HPDE6-E6E7 (cell line): Measurements from ENCODE around the gene SLC9B1.
"Not testable (repeated sequence)": the region's sequence is repeated elsewhere in the genome, so short reads cannot be mapped to it uniquely, and the experiment has no call there.

Source experiments
- DNase-seq: peaks from one replicate; pipeline ENCODE4 v3.0.0; 2011; ENCODE audit warnings: missing footprints; ENCODE audit errors: extremely low spot score

The SLC9B1 gene

DNA sequence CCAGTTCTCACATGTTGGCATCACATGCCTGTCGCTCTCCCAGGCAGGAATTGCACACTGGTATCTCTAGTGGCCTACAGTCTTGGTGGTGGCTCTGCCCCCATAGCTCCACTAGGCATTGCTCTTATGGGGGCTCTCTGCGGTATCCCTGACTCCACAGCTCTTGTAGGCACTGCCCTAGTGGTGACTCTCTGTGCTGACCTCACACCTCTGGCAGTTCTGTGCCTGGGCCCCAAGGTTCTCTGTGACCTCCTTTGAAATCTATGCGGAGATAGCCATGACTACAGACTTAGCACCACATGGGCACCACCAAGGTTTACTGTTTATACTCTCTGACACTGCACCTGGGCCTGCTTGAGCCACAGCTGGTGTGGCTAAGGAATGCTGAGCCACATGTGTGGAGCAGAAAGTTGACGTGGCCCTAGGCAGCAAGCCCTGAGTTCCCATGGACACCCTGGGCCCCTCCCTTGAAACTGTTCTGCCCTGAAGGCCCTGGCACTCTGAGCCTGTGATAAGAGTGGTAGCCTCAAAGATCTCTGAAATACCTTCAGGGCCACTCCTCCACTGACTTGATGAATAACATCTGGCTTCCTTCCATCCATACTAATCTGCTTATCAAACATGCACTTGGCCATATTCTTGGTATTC, 8.0 kb downstream of the SLC9B1 start:
- peak; percentile 32 for DNase-seq

DNA sequence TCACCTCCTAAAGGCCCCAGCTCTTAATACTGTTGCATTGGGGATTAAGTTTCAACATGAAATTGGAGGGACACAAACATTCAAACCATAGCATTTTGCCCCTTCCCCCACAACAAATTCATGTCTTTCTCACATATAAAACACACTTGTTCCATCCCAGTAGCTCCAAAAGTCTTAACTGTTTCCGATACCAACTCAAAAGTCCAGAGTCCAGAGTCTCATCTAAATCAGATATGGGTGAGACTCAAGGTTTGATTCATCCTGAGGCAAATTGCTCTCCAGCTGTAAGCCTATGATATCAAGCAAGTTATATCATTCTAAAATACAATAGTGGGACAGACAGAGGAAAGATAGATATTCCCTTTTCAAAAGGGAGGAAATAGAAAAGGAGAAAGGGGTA, 8.7 kb downstream of the SLC9B1 start:
- DNase-seq, result no peak

DNA sequence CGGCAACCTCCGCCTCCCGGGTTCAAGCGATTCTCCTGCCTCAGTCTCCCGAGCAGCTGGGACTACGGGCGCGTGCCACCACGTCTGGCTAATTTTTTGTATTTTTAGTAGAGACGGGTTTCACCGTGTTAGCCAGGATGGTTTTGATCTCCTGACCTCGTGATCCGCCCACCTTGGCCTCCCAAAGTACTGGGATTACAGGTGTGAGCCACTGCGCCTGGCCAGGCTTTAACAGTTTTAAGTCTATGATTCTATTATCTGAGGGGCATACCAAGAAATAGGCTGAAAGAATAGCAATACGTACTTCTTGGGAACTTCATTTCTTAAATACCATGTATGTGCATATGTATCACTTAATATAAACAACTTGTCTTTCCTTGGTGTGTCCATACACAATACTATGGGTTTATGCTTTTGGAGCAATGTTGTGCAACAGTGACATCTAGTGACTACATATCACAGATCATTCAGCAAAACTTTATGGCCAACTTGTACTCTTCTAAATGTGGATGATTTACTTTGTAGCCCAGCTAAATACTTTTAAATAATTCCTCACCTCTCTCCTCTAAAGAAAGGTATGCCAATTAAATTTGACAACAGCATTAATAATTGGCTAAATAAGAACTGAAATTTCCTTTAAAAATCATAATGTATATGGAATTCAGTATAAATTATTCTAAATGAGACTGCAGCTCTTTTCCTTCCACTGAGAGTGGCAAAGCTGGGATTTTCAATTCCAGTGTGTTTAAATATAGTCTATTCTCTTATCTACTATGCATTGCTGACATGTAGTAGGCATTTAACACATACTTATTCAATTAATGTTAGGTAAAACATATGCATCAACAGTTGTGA, 10.4 kb downstream of the SLC9B1 start:
- no peak for DNase-seq

DNA sequence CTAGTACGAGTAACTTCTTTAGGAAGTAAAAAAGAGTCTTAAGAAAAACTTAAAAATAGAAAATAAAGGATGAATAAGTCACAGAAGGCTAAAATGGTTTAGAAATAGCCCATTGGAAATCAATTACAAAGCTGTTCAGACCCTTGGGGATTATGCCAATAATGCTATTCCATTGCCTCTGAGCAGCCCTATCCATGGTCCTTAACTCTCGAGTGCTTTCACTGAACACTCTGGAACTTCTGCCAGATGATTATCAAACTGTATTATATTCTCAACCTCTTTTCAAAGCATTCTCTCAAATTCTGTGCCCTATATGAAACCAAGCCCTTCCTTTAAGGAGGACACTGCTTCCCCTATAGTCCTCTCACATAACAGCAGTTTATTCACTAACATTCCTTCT, 17.0 kb downstream of the SLC9B1 start:
- DNase-seq, result no peak

DNA sequence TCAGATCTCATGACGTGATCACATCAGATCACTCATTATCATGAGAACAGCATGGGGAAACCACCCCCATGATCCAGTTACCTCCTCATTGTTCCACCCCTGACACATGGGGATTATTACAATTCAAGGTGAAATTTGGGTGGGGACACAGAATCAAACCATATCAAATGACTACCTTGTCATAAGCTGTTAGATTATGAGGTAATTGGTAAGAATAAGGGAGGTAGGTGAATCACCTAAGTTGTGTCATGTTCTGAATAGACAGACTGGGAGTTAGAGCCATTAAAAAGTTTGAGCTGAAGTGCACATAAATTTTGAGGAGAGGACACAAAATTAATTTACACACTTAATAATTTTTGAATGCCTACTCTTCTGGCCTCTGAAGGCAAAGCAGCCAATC, 24.7 kb downstream of the SLC9B1 start:
- no peak for DNase-seq

DNA sequence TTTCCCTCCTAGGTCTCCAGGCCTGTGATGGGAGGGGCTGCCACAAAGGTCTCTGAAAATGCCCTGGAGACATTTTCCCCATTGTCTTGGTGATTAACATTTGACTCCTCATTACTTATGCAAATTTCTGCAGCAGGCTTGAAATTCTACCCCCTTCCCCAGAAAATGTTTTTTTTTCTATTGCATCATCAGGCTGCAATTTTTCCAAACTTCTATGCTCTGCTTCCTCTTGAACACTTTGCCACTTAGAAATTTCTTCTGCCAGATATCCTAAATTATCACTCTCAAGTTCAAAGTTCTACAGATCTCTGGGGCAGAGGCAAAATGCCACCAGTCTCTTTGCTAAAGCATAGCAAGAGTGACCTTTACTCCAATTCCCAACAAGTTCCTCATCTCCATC, 25.5 kb downstream of the SLC9B1 start:
- DNase-seq, result not testable (repeated sequence)

DNA sequence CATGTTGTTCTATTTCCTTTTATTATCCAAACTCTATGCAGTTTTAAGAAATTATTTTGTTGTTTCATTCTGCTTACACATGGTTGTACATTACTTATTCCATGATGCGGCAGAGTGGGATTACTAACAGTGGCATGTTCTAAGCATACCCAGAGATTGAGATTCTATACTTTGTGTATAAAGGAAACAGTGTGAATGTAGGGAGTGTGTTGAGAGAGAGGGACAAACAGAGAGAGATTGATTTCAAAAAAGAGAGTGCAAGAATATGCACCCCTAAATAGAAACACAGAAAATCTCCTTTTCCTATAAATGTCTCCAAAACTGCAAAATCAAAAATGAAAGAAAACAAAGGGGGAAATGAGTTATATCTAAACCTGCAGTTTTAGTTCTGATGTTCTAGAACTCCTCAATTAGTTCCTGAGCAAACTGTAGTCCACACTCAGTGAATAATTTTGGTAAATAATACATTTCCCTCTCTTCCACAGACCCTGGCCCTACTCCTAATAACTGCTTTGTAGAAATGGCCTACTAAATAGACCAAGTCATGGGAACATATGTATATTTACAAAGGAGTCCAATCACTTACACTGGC, 31.0 kb downstream of the SLC9B1 start:
- no peak for DNase-seq

DNA sequence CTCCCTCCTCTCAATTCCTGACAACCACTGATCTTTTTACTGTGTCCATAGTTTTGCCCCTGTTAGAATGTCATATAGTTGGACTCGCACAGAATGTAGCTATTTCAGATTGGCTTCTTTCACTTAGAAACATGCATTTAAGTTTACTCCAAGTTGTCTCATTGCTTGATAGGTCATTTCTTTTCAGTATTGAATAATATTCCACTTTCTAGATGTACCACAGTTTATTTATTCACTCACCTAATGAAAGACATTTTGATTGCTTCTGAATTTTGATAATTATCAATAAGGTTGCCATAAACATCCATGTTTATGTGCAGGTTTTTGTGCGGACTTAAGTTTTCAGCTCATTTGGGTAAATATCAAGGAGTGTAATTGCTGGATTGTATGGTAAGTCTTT, 38.5 kb downstream of the SLC9B1 start:
- DNase-seq, result no peak

DNA sequence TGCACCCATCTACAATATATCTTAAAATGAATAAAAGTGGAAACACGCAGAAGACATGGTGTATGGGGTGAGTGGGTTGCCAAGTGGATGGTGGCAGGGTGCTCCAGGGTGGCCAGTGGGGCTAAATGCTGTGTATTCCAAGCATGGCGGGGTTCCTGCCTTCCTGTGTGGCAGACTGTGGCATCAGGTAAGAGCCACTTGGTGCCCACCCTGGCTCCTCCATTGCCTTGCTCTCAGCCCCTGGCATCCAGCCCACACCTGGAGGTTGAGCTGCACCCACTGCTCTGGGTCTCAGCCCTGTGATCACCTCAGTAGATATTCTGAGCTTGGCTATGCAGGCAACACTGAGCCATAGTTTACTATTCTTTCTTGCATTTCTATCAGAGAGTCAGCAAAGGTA, 57.7 kb downstream of the SLC9B1 start:
- not testable (repeated sequence) for DNase-seq

DNA sequence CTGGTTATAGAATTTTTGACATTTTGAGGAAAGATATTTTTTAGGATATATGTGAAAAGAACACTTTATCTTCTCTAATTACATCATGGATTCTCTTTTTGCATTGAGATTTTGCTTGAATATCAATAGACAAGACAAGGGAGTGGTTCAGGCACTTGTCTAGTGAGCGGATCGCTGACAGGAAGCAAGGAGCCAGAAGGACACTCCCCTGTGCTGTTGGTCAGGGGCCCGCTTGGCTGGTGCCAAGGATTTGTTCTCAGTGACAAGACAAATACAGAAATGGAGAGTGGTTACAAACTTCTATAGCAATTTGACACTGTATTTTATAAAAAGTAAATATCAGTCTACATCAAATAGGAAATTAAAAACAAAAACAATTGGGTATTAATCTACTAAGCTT, 60.0 kb downstream of the SLC9B1 start:
- DNase-seq, result no peak

DNA sequence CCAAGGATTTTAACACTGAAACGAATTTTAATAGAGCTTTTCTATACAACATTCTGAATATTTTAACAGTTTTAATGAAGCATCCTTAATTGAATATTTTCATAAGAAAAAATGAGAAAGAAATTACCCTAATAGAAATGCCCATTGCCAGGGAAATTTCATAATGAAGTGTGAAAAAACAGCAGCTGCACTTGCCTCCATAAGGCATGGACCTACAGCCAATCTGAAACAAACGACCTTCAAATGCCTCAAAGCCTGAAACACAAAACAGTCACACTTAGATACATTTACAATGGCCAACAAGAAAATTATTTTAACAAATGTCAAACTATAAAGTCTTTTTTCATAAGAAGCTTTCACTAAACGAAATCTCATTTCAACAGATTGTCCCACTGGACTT, 74.4 kb downstream of the SLC9B1 start:
- no peak for DNase-seq

DNA sequence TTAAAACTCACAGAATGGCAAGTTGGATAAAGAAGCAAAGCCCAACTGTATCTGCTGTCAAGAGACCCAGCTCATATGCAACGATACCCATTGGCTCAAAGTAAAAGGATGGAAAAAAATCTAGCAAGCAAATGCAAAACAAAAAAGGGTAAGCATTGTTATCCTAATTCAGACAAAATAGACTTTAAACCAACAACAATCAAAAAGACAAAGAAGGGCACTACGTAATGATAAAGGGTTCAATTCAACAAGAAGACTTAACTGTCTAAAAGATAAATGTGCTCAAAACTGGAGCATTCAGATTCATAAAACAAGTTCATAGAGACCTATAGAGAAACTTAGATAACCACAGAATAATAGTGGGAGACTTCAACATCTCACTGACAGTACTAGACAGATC, 81.4 kb downstream of the SLC9B1 start:
- DNase-seq, result not testable (repeated sequence)

DNA sequence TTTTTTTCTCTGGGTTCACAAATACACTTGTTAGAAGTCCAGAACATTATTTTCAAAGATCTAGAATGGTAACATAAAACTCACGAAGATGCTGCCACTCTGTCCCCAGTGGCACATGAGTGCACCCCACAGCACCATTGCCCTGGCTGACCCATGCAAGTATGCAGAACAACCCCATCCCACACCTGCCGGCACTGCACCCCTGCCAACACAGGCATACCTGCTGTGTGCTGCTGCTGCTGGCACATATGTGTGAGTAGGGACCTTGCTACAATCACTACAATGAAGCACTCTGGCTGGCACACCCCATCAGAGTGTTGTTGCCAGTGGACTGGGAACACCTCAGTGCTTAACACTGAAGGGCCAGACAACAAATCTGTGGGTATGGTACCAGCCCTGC, 83.8 kb downstream of the SLC9B1 start:
- DNase-seq, result no peak

DNA sequence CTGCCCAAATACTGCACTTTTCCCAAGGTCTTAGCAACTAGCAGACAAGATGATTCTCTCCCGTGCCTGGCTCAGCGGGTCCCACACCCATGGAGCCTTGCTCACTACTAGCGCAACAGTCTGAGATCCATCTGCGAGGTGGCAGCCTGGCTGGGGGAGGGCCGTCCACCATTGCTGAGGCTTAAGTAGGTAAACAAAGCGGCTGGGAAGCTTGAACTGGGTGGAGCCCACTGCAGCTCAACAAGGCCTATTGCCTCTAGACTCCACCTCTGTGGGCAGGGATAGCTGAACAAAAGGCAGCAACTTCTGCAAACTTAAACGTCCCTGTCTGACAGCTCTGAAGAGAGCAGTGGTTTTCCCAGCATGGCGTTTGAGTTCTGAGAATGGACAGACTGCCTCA, 99.8 kb downstream of the SLC9B1 start:
- DNase-seq, result not testable (repeated sequence)

DNA sequence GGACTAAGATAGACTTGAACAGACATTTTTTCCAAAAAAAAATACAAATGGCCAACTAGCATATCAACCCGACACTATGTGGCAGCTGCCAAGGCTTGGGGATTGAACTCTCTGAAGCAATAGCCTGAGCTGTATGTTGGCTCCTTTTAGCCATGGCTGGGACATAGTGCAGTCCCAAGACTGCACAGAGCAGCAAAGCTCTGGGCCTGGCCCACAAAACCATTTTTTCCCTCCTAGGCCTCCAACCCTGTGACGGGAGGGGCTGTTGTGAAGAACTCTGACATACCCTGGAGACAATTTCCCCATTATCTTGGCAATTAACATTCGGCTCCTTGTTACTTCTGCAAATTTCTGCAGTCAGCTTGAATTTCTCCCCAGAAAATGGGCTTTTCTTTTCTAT, 100.6 kb downstream of the SLC9B1 start:
- no peak for DNase-seq

DNA sequence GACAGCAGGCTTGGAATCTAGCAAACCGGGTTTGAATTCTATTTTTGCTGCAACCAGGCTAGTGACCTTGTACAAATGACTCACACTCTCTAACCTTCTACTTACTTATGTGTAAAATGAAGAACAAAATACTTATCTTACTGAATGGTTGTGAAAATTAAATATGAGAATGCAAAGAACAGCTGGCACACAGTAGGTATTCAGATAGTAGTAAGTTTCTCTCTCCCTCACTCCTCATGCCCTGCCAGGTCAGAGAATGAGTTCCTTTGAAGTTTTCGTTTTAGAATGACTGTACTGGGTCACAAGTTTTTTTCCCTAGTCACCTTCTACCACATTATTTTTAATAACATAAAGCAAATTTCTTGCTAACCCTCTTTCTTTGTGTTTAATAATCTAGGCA, 117.7 kb downstream of the SLC9B1 start:
- no peak for DNase-seq

DNA sequence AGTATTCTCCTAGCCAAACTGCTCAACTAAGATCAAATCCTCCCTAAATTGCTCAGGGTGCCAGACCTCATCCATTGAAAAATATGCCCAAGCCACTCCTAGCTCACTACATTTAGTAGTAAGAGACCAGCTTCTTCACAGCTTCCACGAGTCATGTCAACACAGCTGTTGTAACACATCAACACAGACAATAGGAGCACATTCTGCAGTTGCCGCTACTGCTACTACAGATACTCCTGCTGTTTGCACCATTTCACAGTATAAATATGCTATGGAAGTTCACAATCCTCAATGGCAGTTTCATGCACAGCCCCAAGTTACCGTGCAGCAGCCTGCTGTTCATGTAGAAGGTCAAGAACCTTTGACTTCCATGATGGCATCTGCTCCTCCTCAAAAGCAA, 121.9 kb downstream of the SLC9B1 start:
- DNase-seq, result not testable (repeated sequence)

DNA sequence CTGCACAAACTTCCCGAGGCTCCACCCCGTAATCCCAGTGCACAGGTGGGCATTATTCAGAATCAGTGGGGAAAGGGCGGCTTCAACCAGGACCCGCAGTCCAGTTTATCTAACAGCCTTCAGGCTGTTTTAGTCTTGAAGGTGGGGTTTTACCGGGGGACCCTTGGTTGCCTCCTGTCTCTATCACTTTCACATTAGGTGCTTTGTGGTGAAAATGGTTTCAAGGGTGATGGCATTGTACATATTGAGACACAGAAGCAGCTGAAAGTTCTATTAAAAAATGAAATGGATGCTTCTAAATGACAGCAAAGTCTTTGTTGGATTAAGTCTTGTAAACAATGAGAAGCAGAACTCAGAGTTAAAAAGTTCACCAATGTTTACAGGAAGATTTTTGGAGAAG, 123.0 kb downstream of the SLC9B1 start:
- not testable (repeated sequence) for DNase-seq

DNA sequence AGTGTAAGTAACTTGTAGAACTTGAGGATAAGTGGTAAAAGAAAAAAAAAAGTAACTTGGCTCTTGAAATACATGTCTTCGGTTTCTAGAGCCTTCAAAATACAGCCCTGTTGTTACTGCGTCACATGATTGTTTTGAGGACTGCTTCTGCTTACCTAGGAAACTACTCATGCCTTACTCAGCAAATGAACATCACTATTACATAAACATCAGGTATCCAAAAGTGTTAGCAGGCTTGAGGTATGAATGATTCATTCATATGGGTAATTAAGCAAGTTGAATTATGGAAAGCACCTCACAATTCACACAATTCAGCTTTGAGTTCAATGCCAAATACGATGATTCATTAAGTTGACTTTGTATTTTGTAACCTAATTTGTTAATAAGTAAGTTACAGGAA, 129.6 kb downstream of the SLC9B1 start:
- DNase-seq, result peak; percentile 19

DNA sequence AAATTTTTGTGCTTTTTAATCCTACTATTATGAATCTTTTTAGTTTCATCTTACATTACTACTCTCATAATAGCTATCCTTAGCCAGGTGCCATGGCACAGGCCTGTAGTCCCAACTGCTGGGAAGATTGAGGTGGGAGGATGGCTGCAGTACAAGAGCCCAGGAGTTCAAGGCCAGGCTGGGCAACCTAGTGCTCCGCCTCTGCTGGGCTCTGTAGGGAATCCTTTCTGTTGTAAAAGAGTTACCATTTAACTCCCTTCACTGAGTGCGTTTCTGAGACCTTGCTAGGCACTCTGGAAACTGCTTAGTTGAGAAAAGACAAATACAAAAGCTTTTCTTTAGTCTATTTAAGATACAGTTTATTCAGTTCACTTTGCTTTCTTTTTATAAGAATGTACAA, 130.9 kb downstream of the SLC9B1 start:
- DNase-seq, result not testable (repeated sequence)

DNA sequence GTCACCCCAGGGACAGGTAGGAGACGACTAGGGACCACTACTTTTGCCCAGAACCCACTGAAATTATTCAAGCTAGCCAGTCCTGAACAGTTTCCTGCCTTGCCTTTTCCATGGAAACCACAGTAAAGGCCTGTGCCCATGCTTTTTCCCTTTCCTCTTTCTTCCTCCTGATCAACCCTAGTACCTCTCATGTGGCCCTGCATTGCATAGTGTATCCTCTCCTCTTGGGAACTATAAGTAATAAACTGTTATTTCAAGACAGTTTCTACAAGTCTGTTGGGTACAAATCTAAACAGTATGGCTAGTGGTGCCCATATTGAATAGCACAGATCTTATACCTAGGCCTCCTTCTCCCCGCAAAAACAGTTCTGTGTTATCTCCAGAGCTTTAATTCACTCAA, 136.2 kb downstream of the SLC9B1 start:
- no peak for DNase-seq

DNA sequence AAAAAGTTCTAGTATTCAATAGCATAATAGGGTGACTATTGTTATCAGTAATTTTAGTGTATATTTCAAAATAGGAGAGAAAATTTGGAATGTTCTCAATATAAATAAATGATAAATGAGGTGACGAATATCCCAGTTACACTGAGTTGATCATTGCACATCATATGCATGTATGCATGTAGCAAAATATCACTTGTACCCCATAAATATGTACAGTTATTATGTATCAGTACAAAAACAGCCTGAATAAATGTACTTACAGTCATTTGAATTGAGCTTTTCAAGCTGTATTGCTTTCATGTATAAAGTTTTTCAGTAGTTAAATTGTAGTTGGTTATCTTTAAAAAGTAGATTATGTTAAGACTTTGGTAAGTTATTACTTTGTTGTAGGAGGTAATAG, 138.2 kb downstream of the SLC9B1 start:
- no peak for DNase-seq

DNA sequence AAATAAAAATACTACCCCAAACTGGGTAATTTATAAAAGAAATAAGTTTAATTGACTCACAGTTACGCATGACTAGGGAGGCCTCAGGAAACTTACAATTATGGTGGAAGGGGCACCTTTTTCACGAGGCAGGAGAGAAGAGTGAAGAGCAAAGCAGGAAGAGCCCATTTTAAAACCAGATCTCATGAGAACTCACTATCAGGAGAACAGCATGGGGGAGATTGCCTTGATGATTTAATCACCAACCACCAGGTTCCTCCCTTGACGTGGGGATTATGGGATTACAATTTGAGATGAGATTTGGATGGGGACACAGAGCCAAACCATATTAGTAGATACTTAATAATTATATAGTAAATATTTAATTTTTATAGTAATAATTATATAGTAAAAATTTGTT, 140.6 kb downstream of the SLC9B1 start:
- no peak for DNase-seq
